GM13977 (cell line): ENCODE results near the gene TMPRSS6.

Source experiments
- DNase-seq: peaks from one replicate; pipeline ENCODE4 v3.0.0; 2012; ENCODE audit warnings: low spot score
- CTCF ChIP-seq: IDR thresholded peaks from 2 replicates; pipeline ENCODE4 v1.5.1; 2012; ENCODE audit warnings: mild to moderate bottlenecking, control low read depth; ENCODE audit not compliant: insufficient read depth; ENCODE audit errors: extremely low read depth, missing control alignments
- in situ Hi-C: fragments of 300-500 bp; cut with MboI; formaldehyde crosslinking; loops from one replicate; pipeline ENCODE4 v1.12.0; 2022; ENCODE audit warnings: low sequenced_read_pairs, low pct_unique_long_range_greater_than_20kb, mixed read lengths, inconsistent platforms; ENCODE audit not compliant: unreplicated experiment

The TMPRSS6 gene

GRCh38 chr22:37070334-37070733 lies 39.2 kb downstream of the TMPRSS6 start:
- no peak for DNase-seq
- in situ Hi-C loops: no loop called here

GRCh38 chr22:37069719-37070118 lies 39.8 kb downstream of the TMPRSS6 start:
- in situ Hi-C loops: no loop called here
- TF ChIP-seq CTCF: no peak
- no peak for DNase-seq

More at GRCh38 chr22:37070334-37070733, 39.2 kb downstream of the TMPRSS6 start:
- TF ChIP-seq CTCF: no peak

GRCh38 chr22:37069319-37069718 lies 40.2 kb downstream of the TMPRSS6 start:
- TF ChIP-seq CTCF: no peak
- no peak for DNase-seq
- in situ Hi-C loops: no loop called here

- TF ChIP-seq CTCF: no peak
- no peak for DNase-seq
- in situ Hi-C loops: no loop called here
Observed at GRCh38 chr22:37068859-37069258, 40.7 kb downstream of the TMPRSS6 start.

- no peak for DNase-seq
- TF ChIP-seq CTCF: no peak
- in situ Hi-C loops: no loop called here
Observed at GRCh38 chr22:37067428-37067827, 42.1 kb downstream of the TMPRSS6 start.

GRCh38 chr22:37065961-37066360 lies 43.6 kb downstream of the TMPRSS6 start:
- in situ Hi-C loops: no loop called here
- TF ChIP-seq CTCF: no peak
- no peak for DNase-seq

GRCh38 chr22:37065180-37065579 lies 44.3 kb downstream of the TMPRSS6 start:
- TF ChIP-seq CTCF: no peak
- DNase-seq: no peak
- in situ Hi-C loops: no loop called here
